ENCODE measurements around the gene SPC25.

The SPC25 gene

GRCh38 chr2:168835969-168836368, 54.3 kb downstream of the SPC25 start:
- no peak for TF ChIP-seq CEBPB (IDR thresholded peaks at IDR 0.05)
- no peak for TF ChIP-seq TAF1 (IDR thresholded peaks at IDR 0.05; ENCODE audit: low read depth)
- TF ChIP-seq EP300 (IDR thresholded peaks at IDR 0.05; ENCODE audit: borderline replicate concordance) = no peak
- no peak for TF ChIP-seq TEAD4 (IDR thresholded peaks at IDR 0.05)
- TF ChIP-seq USF1 (IDR thresholded peaks at IDR 0.05) = no peak
- no peak for TF ChIP-seq MAX (IDR thresholded peaks at IDR 0.05)
- TF ChIP-seq ZBTB7A (IDR thresholded peaks at IDR 0.05; ENCODE audit: low read depth) = no peak
- no peak for TF ChIP-seq EGR1 (IDR thresholded peaks at IDR 0.05)
- TF ChIP-seq RAD21 (IDR thresholded peaks at IDR 0.05; ENCODE audit: low read depth) = no peak
- TF ChIP-seq TCF12 (IDR thresholded peaks at IDR 0.05; ENCODE audit: low read depth) = no peak

GRCh38 chr2:168831662-168832061, 58.6 kb downstream of the SPC25 start:
- TF ChIP-seq CEBPB (IDR thresholded peaks at IDR 0.05) = no peak
- TF ChIP-seq TEAD4 (IDR thresholded peaks at IDR 0.05) = no peak
- no peak for TF ChIP-seq EGR1 (IDR thresholded peaks at IDR 0.05)
- TF ChIP-seq FOXM1 (IDR thresholded peaks at IDR 0.05; ENCODE audit: borderline replicate concordance, low read depth) = no peak
- no peak for TF ChIP-seq USF1 (IDR thresholded peaks at IDR 0.05)
- TF ChIP-seq CREB1 (IDR thresholded peaks at IDR 0.05; ENCODE audit: low read depth) = no peak
- TF ChIP-seq TAF1 (IDR thresholded peaks at IDR 0.05; ENCODE audit: low read depth) = no peak
- TF ChIP-seq YY1 (IDR thresholded peaks at IDR 0.05; ENCODE audit: low read depth) = no peak
- TF ChIP-seq ZBTB7A (IDR thresholded peaks at IDR 0.05; ENCODE audit: low read depth) = no peak
- TF ChIP-seq RAD21 (IDR thresholded peaks at IDR 0.05; ENCODE audit: low read depth) = no peak
- no peak for TF ChIP-seq NFIC (IDR thresholded peaks at IDR 0.05)
- no peak for TF ChIP-seq EP300 (IDR thresholded peaks at IDR 0.05; ENCODE audit: borderline replicate concordance)
- TF ChIP-seq MAX (IDR thresholded peaks at IDR 0.05) = no peak

GRCh38 chr2:168830958-168831357, 59.3 kb downstream of the SPC25 start:
- TF ChIP-seq FOXM1 (IDR thresholded peaks at IDR 0.05; ENCODE audit: borderline replicate concordance, low read depth) (no peak), CREB1 (IDR thresholded peaks at IDR 0.05; ENCODE audit: low read depth) (no peak), RAD21 (IDR thresholded peaks at IDR 0.05; ENCODE audit: low read depth) (no peak), YY1 (IDR thresholded peaks at IDR 0.05; ENCODE audit: low read depth) (no peak), ZBTB7A (IDR thresholded peaks at IDR 0.05; ENCODE audit: low read depth) (no peak), MAX (IDR thresholded peaks at IDR 0.05) (no peak), TCF12 (IDR thresholded peaks at IDR 0.05; ENCODE audit: low read depth) (no peak), USF1 (IDR thresholded peaks at IDR 0.05) (no peak), REST (IDR thresholded peaks at IDR 0.05; ENCODE audit: low read depth) (no peak), NFIC (IDR thresholded peaks at IDR 0.05) (no peak), EP300 (IDR thresholded peaks at IDR 0.05; ENCODE audit: borderline replicate concordance) (no peak), TEAD4 (IDR thresholded peaks at IDR 0.05) (no peak), EGR1 (IDR thresholded peaks at IDR 0.05) (no peak), TAF1 (IDR thresholded peaks at IDR 0.05; ENCODE audit: low read depth) (no peak), CEBPB (IDR thresholded peaks at IDR 0.05) (no peak)

GRCh38 chr2:168825126-168825525, 65.1 kb downstream of the SPC25 start:
- no peak for TF ChIP-seq TEAD4 (IDR thresholded peaks at IDR 0.05)
- TF ChIP-seq YY1 (IDR thresholded peaks at IDR 0.05; ENCODE audit: low read depth) = no peak
- no peak for TF ChIP-seq MAX (IDR thresholded peaks at IDR 0.05)
- TF ChIP-seq NFIC (IDR thresholded peaks at IDR 0.05) = no peak
- TF ChIP-seq ZBTB7A (IDR thresholded peaks at IDR 0.05; ENCODE audit: low read depth) = no peak

GRCh38 chr2:168821992-168822391, 68.2 kb downstream of the SPC25 start:
- TF ChIP-seq USF1 (IDR thresholded peaks at IDR 0.05) (no peak), EGR1 (IDR thresholded peaks at IDR 0.05) (no peak), TEAD4 (IDR thresholded peaks at IDR 0.05) (no peak), MAX (IDR thresholded peaks at IDR 0.05) (no peak), CEBPB (IDR thresholded peaks at IDR 0.05) (no peak), TCF12 (IDR thresholded peaks at IDR 0.05; ENCODE audit: low read depth) (no peak), ZBTB7A (IDR thresholded peaks at IDR 0.05; ENCODE audit: low read depth) (no peak)

GRCh38 chr2:168821577-168821976, 68.7 kb downstream of the SPC25 start:
- TF ChIP-seq CEBPB (IDR thresholded peaks at IDR 0.05) = no peak

Data from Ishikawa (cell line).